NCI-H446 (cell line): ENCODE measurements around the gene APOBEC3A.
A peak's percentile ranks its signal among the peaks of the same experiment; 100 is the strongest.
"Not testable (repeated sequence)": the region's sequence is repeated elsewhere in the genome, so short reads cannot be mapped to it uniquely, and the experiment has no call there.

Experiments
- DNase-seq, 2 experiments: peaks; one replicate each; lab custom pipeline; 2025; lab: John Stamatoyannopoulos, UW

The APOBEC3A gene

GRCh38 chr22:38981005-38981991, 23.9 kb downstream of the APOBEC3A start:
- DNase-seq: no peak

GRCh38 chr22:38981992-38982927, 24.9 kb downstream of the APOBEC3A start, which contains the start of gene APOBEC3B:
Gene APOBEC3B (plus strand): TSS chr22:38982347. CDS start chr22:38982454, 107 bp downstream.
- DNase-seq: peak in 1 of 2 experiments; percentile 20

GRCh38 chr22:38984224-38984623, 26.8 kb downstream of the APOBEC3A start:
- DNase-seq: no peak

- not testable (repeated sequence) for DNase-seq
These were observed 27.7 kb downstream of the APOBEC3A start for GRCh38 chr22:38984784-38985757.

GRCh38 chr22:38986629-38987028, 29.2 kb downstream of the APOBEC3A start:
- DNase-seq: no peak

- no peak for DNase-seq
These were observed 29.9 kb downstream of the APOBEC3A start for GRCh38 chr22:38987171-38987895.

- DNase-seq: no peak
These were observed 32.1 kb downstream of the APOBEC3A start for GRCh38 chr22:38989466-38989865.

GRCh38 chr22:38992871-38993371, 35.5 kb downstream of the APOBEC3A start:
- DNase-seq: peak in 1 of 2 experiments; percentile 2

GRCh38 chr22:38996105-38996504, 38.7 kb downstream of the APOBEC3A start:
- DNase-seq: no peak

GRCh38 chr22:38997518-38997917, 40.1 kb downstream of the APOBEC3A start:
- no peak for DNase-seq

- peak; percentile 41 to 72 for DNase-seq
These were observed 45.8 kb downstream of the APOBEC3A start for GRCh38 chr22:39003165-39003638.

- DNase-seq: no peak
These were observed 49.8 kb downstream of the APOBEC3A start for GRCh38 chr22:39007177-39007576.

- not testable (repeated sequence) for DNase-seq
These were observed 51.0 kb downstream of the APOBEC3A start for GRCh38 chr22:39008271-39008850.

GRCh38 chr22:39010946-39011345, 53.5 kb downstream of the APOBEC3A start:
- no peak for DNase-seq
